Loucy (cell line): Measurements from ENCODE around the gene TK1.

Source experiments
- EZH2phosphoT487 ChIP-seq: fragments of 200-600 bp; IDR thresholded peaks from 2 replicates; pipeline ENCODE4 v1.6.1; 2018; ENCODE audit warnings: antibody characterized with exemption, mild to moderate bottlenecking, moderate library complexity, borderline replicate concordance
- TF ChIP-seq, protein P1 (sequence below): fragments of 200-600 bp; sonication (generic); conservative IDR thresholded peaks from 2 replicates; pipeline ENCODE4 v1.5.1; 2014; ENCODE audit warnings: mild to moderate bottlenecking, antibody characterized with exemption, low read length

DNA sequence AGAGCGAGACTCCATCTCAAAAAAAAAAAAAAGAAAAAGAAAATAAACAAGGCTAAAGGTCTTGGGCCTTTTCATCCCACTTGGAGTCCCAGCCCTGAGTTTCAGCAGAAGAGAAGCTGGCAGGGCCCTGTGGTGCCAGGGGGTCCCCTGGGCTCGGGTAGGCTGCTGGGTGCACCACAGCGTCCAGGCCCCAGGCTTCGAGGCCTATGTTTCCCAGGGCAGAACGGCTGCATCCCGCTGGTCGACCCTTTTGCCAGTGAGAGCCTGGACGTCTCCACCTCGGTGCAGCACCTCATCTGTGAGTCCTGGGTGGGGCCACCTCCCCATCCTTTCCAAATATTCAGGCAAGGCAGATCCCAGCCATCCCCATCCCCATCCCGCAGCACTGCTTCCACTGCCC lies 46.8 kb upstream of the TK1 start:
- TF ChIP-seq, protein P1, sequence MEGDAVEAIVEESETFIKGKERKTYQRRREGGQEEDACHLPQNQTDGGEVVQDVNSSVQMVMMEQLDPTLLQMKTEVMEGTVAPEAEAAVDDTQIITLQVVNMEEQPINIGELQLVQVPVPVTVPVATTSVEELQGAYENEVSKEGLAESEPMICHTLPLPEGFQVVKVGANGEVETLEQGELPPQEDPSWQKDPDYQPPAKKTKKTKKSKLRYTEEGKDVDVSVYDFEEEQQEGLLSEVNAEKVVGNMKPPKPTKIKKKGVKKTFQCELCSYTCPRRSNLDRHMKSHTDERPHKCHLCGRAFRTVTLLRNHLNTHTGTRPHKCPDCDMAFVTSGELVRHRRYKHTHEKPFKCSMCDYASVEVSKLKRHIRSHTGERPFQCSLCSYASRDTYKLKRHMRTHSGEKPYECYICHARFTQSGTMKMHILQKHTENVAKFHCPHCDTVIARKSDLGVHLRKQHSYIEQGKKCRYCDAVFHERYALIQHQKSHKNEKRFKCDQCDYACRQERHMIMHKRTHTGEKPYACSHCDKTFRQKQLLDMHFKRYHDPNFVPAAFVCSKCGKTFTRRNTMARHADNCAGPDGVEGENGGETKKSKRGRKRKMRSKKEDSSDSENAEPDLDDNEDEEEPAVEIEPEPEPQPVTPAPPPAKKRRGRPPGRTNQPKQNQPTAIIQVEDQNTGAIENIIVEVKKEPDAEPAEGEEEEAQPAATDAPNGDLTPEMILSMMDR, result no peak
- TF ChIP-seq EZH2phosphoT487, result no peak
